Right lobe of liver (tissue), 6 donors: ENCODE measurements around the gene C1orf105. TPM values are rescaled to one million over a fixed set of nuclear protein-coding genes. Genes with fewer than 3 reads are reported as not detected.

ENCODE experiments used
- ATAC-seq, 4 donors: fragments of 200-7000 bp; cut with Tn5 transposase; one replicate each; pipeline ENCODE4 v1.9.1; 2020; ENCODE audit warnings: mild to moderate bottlenecking in 4 of 4, moderate library complexity in 4 of 4
- DNase-seq, 3 donors: peaks; one replicate each; pipeline ENCODE4 v3.0.0-alpha.2; 2020
- H3K27ac ChIP-seq, 3 donors: fragments of 200-600 bp; one replicate each; pipeline ENCODE4 v1.8.0; 2022
- H3K27me3 ChIP-seq, 2 donors: fragments of 200-600 bp; one replicate each; pipeline ENCODE4 v1.8.0; 2022
- H3K36me3 ChIP-seq, 4 donors: fragments of 200-600 bp; sonication (generic) in 1 of 4; one replicate each; pipeline versions ENCODE4 v1.5.1 to v1.8.0; 2017 to 2022; ENCODE audit warnings: control low read depth in 1 of 4
- H3K4me1 ChIP-seq, 4 donors: fragments of 200-600 bp; sonication (generic) in 1 of 4; one replicate each; pipeline versions ENCODE4 v1.5.1 to v1.8.0; 2017 to 2022; ENCODE audit warnings: control low read depth in 1 of 4
- H3K4me3 ChIP-seq, 3 donors: fragments of 200-600 bp; one replicate each; pipeline ENCODE4 v1.8.0; 2022
- H3K9me3 ChIP-seq, 4 donors: fragments of 200-600 bp; sonication (generic) in 1 of 4; one replicate each; pipeline versions ENCODE4 v1.5.1 to v1.8.0; 2017 to 2022; ENCODE audit warnings: control low read depth in 1 of 4
- POLR2A ChIP-seq: fragments of 450-650 bp; IDR thresholded peaks from one replicate; pipeline ENCODE4 v1.6.1; 2017; ENCODE audit warnings: antibody characterized with exemption, mild to moderate bottlenecking
- WGBS: methylation state at CpG from one replicate; pipeline ENCODE4 v1.1.6; 2018; ENCODE audit warnings: low coverage, low lambda C conversion rate; ENCODE audit not compliant: insufficient coverage; ENCODE audit errors: missing lambda C conversion rate; 5-methylcytosine and 5-hydroxymethylcytosine counted together
- intact Hi-C, 2 donors: fragments of 100-400 bp; cut with DNase I; formaldehyde crosslinking; loops; one replicate each; pipeline versions ENCODE4 v1.11.2 to v1.14.1; 2022
- total RNA-seq, 6 experiments: library from RNA; depleted of rRNA in 2 of 6; stranded (reverse); fragments of >200 nt in 2 of 6; fragmentation: NEBNext Ultra II Directional in 3 of 6; extraction: Animal tissue kit (Norgen Biotek cat#: 25700) in 3 of 6; gene quantifications; one replicate each; pipeline versions ENCODE4 v1.1.0 to v1.2.4, GENCODE V29; 2016 to 2023
- TF ChIP-seq, protein P1 (sequence below), 4 donors: fragments of 200-600 bp in 3 of 4; fragments of 450-650 bp in 1 of 4; IDR thresholded peaks; one replicate each; pipeline versions ENCODE4 v1.5.1 to v1.8.0; 2016 to 2022; ENCODE audit warnings: antibody characterized with exemption in 4 of 4, mild to moderate bottlenecking in 2 of 4
- donor health status: DM: no; HTN: yes; CAD: no.
- donor health status: DM: no; HTN: no; CAD: no.
- donor health status: DM: no; HTN: no; CAD: no.
- donor health status: DM: no; HTN: yes; CAD: no.
- donor health status: DM: no; HTN: yes; CAD: no.

The C1orf105 gene
- total RNA-seq, 6 experiments from 2014 or later: 0.24 to 1.3 (median 0.46) TPM; not detected in 2

GRCh38 chr1:172517545-172517944 lies 97.1 kb downstream of the C1orf105 start:
- no peak for TF ChIP-seq POLR2A
- TF ChIP-seq, protein P1, sequence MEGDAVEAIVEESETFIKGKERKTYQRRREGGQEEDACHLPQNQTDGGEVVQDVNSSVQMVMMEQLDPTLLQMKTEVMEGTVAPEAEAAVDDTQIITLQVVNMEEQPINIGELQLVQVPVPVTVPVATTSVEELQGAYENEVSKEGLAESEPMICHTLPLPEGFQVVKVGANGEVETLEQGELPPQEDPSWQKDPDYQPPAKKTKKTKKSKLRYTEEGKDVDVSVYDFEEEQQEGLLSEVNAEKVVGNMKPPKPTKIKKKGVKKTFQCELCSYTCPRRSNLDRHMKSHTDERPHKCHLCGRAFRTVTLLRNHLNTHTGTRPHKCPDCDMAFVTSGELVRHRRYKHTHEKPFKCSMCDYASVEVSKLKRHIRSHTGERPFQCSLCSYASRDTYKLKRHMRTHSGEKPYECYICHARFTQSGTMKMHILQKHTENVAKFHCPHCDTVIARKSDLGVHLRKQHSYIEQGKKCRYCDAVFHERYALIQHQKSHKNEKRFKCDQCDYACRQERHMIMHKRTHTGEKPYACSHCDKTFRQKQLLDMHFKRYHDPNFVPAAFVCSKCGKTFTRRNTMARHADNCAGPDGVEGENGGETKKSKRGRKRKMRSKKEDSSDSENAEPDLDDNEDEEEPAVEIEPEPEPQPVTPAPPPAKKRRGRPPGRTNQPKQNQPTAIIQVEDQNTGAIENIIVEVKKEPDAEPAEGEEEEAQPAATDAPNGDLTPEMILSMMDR (IDR thresholded peaks at IDR 0.05): no peak
- no peak for ATAC-seq
- H3K4me1 ChIP-seq: no peaks in the 10 kb centered on the region

More at GRCh38 chr1:172517545-172517944, 97.1 kb downstream of the C1orf105 start:
- intact Hi-C loops: no loop called here
- 78% methylated on average over 4 of the region's 4 CpGs for WGBS
- Histone ChIP-seq H3K27ac (no peak overlapping the region), H3K27me3 (no peaks in the 10 kb centered on the region), H3K36me3 (no peaks in the 10 kb centered on the region), H3K4me3 (no peak overlapping the region), H3K9me3 (no peaks in the 10 kb centered on the region)
- DNase-seq: no peak

Other genes with a start within 250 kb of the C1orf105 start
- gene PIGC, start 23.4 kb downstream of the C1orf105 start, total RNA-seq: 10 to 100 TPM in 2 of 6 experiments, 1 to 10 TPM in 4; 6.7 to 12.0 (median 8.7) TPM
- gene SUCO, start 112.5 kb downstream of the C1orf105 start, total RNA-seq: 10 to 100 TPM in 3 of 6 experiments, 1 to 10 TPM in 3; 6.6 to 17.9 (median 11.2) TPM
- gene FASLG, start 238.4 kb downstream of the C1orf105 start, total RNA-seq: under 1 TPM in 4 of 6 experiments, not detected in 2; 0.15 to 0.51 (median 0.31) TPM